MM.1S (cell line): ENCODE measurements around the gene TMEM9B.

Experiments used
- DNase-seq: peaks from one replicate; pipeline ENCODE4 v3.0.0-alpha.2; 2015
- H2AFZ ChIP-seq: fragments of 300-600 bp; sonication (generic); 2 replicates; pipeline ENCODE4 v1.6.0; 2016; ENCODE audit warnings: antibody characterized with exemption, low read length
- H3F3A ChIP-seq: fragments of 300-600 bp; sonication (generic); 2 replicates; pipeline ENCODE4 v1.6.1; 2016; ENCODE audit warnings: mild to moderate bottlenecking, antibody characterized with exemption, low read length, moderate library complexity, mixed read lengths; ENCODE audit not compliant: insufficient read depth
- H3K27ac ChIP-seq: fragments of 300-600 bp; sonication (generic); 2 replicates; pipeline ENCODE4 v1.5.1; 2016; ENCODE audit warnings: mild to moderate bottlenecking, low read length
- H3K27me3 ChIP-seq: fragments of 300-600 bp; sonication (generic); replicated peaks from 2 replicates; pipeline ENCODE4 v1.6.0; 2016; ENCODE audit warnings: low read length; ENCODE audit not compliant: insufficient read depth
- H3K36me3 ChIP-seq: fragments of 300-600 bp; sonication (generic); replicated peaks from 2 replicates; pipeline ENCODE4 v1.6.1; 2016; ENCODE audit warnings: mild to moderate bottlenecking, low read length, mixed read lengths; ENCODE audit not compliant: insufficient read depth
- H3K4me1 ChIP-seq: fragments of 300-600 bp; sonication (generic); 2 replicates; pipeline ENCODE4 v1.6.1; 2016; ENCODE audit warnings: low read length, mixed read lengths
- H3K4me2 ChIP-seq: fragments of 300-600 bp; sonication (generic); 2 replicates; pipeline ENCODE4 v1.6.0; 2016; ENCODE audit warnings: low read depth, low read length
- H3K4me3 ChIP-seq: fragments of 300-600 bp; sonication (generic); 2 replicates; pipeline ENCODE4 v1.5.1; 2016; ENCODE audit warnings: low read length, mixed read lengths
- H3K79me2 ChIP-seq: fragments of 300-600 bp; sonication (generic); 2 replicates; pipeline ENCODE4 v1.6.1; 2016; ENCODE audit warnings: mixed run types, low read length, mixed read lengths
- H3K9ac ChIP-seq: fragments of 300-600 bp; sonication (generic); 2 replicates; pipeline ENCODE4 v1.6.1; 2016; ENCODE audit warnings: low read length, mixed read lengths
- H3K9me2 ChIP-seq: fragments of 300-600 bp; sonication (generic); replicated peaks from 2 replicates; pipeline ENCODE4 v1.6.1; 2016; ENCODE audit warnings: mild to moderate bottlenecking, low read length, mixed read lengths; ENCODE audit not compliant: insufficient read depth
- H3K9me3 ChIP-seq: fragments of 300-600 bp; sonication (generic); replicated peaks from 2 replicates; pipeline ENCODE4 v1.6.1; 2016; ENCODE audit warnings: mild to moderate bottlenecking, low read length, mixed read lengths; ENCODE audit not compliant: insufficient read depth
- H4K20me1 ChIP-seq: fragments of 300-600 bp; sonication (generic); 2 replicates; pipeline ENCODE4 v1.6.1; 2016; ENCODE audit warnings: mild to moderate bottlenecking, low read length, moderate library complexity, mixed read lengths; ENCODE audit not compliant: insufficient read depth
- CTCF ChIP-seq: fragments of 300-600 bp; sonication (generic); IDR thresholded peaks from 2 replicates; pipeline ENCODE4 v1.5.1; 2016; ENCODE audit warnings: antibody characterized with exemption, low read length, mixed read lengths
- EZH2 ChIP-seq: fragments of 300-600 bp; sonication (generic); optimal IDR thresholded peaks from 2 replicates; pipeline ENCODE3; 2017; ENCODE audit warnings: low read depth, mild to moderate bottlenecking, antibody characterized with exemption, low read length, mixed read lengths
- EZH2phosphoT487 ChIP-seq: fragments of 300-600 bp; sonication (generic); IDR thresholded peaks from 2 replicates; pipeline ENCODE4 v1.6.1; 2018; ENCODE audit warnings: antibody characterized with exemption, low read length

TMEM9B gene

GRCh38 chr11:8942518-8943066 lies 21.6 kb downstream of the TMEM9B start, which contains the start of gene ASCL3:
TSS of gene ASCL3 (minus strand) at chr11:8943016. CDS start at chr11:8938161, 4,855 bp downstream.
- Histone ChIP-seq H3K4me2 (no peak within 1 kb of the TSS), H3K4me1 (no peaks in the 10 kb centered on the region), H3K4me3 (no peak within 1 kb of the TSS), H3K36me3 (no peaks in the 10 kb centered on the region), H4K20me1 (no peaks in the 10 kb centered on the region), H3K9ac (no peak within 1 kb of the TSS), H3K9me2 (no peaks in the 10 kb centered on the region), H3K79me2 (no peaks in the 10 kb centered on the region), H3K27me3 (no peaks in the 10 kb centered on the region; the same call in 1 of the 2 replicates), H3K9me3 (no peaks in the 10 kb centered on the region), H2AFZ (no peak within 1 kb of the TSS), H3K27ac (no peak within 1 kb of the TSS), H3F3A (no peaks in the 10 kb centered on the region)
- no peak for DNase-seq
- TF ChIP-seq CTCF (no peak), EZH2phosphoT487 (no peak), EZH2 (no peak)

- Histone ChIP-seq H2AFZ (no peak overlapping the region), H3K4me3 (no peak overlapping the region), H4K20me1 (no peaks in the 10 kb centered on the region), H3K27ac (no peak overlapping the region), H3K9me2 (no peaks in the 10 kb centered on the region), H3K4me2 (no peak overlapping the region), H3F3A (no peaks in the 10 kb centered on the region), H3K4me1 (no peaks in the 10 kb centered on the region), H3K9ac (no peak overlapping the region), H3K9me3 (no peaks in the 10 kb centered on the region), H3K79me2 (no peaks in the 10 kb centered on the region), H3K36me3 (no peaks in the 10 kb centered on the region), H3K27me3 (no peaks in the 10 kb centered on the region; the same call in 1 of the 2 replicates)
- no peak for DNase-seq
- TF ChIP-seq EZH2 (no peak), CTCF (no peak), EZH2phosphoT487 (no peak)
Measured at GRCh38 chr11:8941341-8942103, 22.7 kb downstream of the TMEM9B start.

GRCh38 chr11:8937659-8938058 lies 26.6 kb downstream of the TMEM9B start:
- Histone ChIP-seq H3K36me3 (no peaks in the 10 kb centered on the region), H3K9me2 (no peaks in the 10 kb centered on the region), H4K20me1 (no peaks in the 10 kb centered on the region), H3K9ac (no peak overlapping the region), H3F3A (no peaks in the 10 kb centered on the region), H3K4me2 (no peak overlapping the region), H3K4me3 (no peak overlapping the region), H3K4me1 (no peaks in the 10 kb centered on the region), H3K79me2 (no peaks in the 10 kb centered on the region), H3K27me3 (no peaks in the 10 kb centered on the region; the same call in 1 of the 2 replicates), H3K9me3 (no peaks in the 10 kb centered on the region), H2AFZ (no peak overlapping the region), H3K27ac (no peak overlapping the region)
- no peak for DNase-seq
- TF ChIP-seq EZH2phosphoT487: no peak
- no peak for TF ChIP-seq EZH2
- no peak for TF ChIP-seq CTCF
